IPS-NIHi11 (cell line): ENCODE data around the gene TBCD.

Source experiments
- DNase-seq: peaks from one replicate; pipeline ENCODE4 v3.0.0; 2012; ENCODE audit warnings: mixed read lengths, low spot score

TBCD gene

DNA sequence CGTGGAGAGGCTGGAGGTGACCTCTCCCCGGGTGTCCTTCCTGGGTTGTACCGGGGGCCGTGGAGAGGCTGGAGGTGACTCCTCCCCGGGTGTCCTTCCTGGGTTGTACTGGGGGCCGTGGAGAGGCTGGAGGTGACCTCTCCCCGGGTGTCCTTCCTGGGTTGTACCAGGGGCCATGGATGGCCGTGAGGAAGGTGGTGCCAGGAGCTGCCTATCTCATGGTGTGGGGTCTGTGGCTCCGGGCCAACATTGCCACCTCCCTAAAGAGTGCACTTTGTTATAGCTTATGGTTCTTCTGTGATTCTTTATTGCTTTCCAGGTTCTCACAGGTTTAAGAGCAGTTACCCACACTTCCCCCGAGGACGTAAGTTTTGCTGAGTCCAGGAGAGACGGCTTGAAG, 174.2 kb downstream of the TBCD start:
- no peak for DNase-seq

- no peak for DNase-seq
These were observed 174.9 kb downstream of the TBCD start for GRCh38 chr17:82926716-82927115.

DNA sequence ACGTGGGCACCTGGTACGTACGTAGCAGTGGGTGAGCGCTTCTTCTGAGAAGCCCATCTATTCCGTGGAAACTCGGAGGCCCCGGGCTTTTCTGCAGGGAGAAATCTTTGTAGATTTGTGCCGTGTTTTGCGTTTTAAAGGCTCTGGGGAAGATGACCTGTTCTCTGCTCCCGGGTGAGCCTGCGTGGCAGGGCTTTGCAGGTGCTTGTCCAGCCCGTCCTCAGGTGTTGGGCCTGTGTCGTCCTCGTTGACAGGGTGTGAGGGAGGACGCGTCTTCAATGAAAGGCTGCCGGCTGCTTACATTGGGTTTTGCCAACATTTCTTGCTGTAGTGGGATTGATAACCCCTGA, 175.4 kb downstream of the TBCD start:
- DNase-seq: no peak

DNA sequence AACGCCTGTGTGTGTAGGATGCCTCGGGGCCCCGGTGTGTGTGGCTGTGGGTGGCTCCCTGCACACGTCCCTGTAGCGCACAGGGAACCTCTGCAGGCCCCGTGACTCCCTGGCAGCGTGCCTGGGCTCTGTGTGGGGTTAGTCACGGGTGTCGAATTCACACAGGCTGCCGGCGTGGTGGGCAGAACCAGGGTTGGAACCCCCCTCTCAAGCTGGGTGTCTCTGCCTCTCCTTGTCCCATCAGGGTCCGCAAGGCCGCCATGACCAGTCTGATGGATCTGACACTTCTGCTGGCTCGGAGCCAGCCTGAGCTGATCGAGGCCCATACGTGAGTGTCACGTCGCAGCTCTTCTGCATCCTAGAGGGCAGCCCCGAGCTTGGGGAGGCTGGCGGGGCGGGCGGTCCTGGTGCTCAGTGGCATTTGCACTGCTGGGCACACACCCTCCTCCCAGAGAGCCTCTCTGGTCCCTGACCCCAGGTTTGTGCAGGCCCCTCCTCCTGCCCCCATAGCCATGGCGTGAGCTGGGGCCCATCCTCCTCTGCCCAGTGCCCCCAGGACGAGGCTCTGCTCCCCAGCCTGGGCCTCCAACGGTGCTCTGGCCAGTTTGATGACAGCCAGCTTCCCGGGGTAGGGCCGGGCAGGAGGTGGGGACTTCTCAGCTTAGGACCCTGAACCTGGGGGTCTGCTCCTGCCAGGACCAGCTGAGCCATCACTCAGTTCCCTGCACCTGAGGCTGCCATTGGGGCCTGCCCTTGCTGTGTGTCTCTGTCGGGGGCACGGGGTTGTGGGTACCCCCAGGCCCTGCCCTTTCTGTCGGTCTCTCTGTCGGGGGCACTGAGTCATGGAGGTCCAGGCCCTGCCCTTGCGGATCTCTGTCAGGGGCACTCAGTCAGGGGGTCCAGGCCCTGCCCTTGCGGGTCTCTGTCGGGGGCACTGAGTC, 176.1 kb downstream of the TBCD start:
- no peak for DNase-seq

DNA sequence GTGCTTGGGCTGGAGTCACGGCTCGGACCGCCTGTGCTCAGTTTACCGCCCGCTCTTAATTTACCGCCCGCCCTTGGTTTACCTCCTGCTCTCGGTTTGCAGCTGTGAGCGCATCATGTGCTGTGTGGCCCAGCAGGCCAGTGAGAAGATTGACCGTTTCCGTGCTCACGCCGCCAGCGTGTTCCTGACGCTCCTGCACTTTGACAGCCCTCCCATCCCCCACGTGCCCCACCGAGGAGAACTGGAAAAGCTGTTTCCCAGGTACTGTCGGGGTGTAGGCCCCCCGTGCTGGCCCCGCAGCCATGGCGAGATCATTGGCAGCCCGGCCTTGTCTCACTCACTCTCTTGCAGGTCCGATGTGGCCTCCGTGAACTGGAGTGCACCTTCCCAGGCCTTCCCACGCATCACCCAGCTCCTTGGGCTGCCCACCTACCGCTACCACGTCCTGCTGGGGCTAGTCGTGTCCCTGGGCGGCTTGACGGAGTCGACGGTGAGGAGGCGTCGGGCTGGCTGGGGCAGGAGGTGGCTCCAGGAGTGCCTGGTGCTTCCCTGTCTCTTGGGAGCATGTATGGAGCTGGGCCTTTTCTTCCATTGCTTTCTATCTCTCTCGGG, 177.3 kb downstream of the TBCD start:
- no peak for DNase-seq

- DNase-seq: no peak
These were observed 177.8 kb downstream of the TBCD start for GRCh38 chr17:82929676-82930042.

GRCh38 chr17:82930043-82930923, 178.4 kb downstream of the TBCD start:
- no peak for DNase-seq

GRCh38 chr17:82930924-82931698, 179.2 kb downstream of the TBCD start:
- DNase-seq: no peak

- no peak for DNase-seq
These were observed 180.0 kb downstream of the TBCD start for GRCh38 chr17:82931699-82932517.

DNA sequence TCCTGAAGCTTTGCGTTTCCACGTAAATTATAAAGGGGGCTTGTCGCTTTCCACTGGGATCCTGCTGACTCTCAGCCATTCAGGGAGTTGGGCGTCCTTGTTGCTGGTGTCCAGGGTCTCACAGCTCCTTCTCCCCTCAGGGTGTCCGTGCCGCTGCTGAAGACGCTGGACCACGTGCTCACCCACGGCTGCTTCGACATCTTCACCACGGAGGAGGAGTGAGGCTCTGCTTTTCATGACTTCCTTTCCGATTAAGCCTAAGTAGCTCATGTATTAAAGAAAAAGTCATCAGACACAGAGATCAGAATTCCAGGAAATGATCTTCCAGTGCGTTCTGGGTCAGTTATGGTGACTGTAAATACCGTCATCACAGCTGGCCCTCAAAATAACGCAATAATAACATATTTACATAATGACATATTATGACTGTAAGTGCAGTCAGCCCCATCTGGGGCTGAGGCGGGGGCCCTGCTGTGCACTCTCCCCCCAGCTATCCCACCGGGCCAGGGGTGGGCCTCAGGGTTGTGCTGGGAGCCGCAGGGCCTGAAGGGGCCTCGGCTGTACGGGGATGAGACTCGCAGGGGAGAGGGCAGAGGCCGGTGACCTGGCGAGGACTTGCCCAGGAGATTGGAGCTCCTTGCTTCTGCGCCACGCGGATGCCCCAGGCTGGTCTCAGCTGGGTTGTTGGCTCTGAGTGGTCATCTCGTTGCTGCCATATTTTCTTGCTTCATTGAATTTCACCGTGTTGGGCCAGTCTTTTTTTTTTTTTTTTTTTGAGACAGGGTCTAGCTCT, 180.8 kb downstream of the TBCD start:
- no peak for DNase-seq

DNA sequence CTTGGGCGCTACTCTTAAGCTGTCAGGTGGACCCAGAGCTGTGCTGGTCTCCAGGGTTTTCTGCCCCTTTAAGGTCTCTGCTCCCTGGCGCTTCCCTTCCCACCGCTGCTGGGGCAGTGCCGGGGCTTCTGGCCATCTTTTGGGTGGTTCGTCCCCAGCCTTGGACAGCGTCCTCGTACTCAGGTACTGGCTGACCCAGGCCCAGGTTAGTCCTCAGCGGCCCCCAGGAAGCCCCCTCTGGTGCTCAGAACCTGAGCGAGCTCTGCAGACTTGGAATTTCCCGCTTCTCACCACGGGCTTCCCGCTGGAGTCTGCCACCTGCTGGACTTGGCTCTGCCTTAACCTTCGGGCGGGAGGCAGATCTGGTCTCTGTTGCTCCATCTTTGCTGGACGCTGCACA, 182.0 kb downstream of the TBCD start:
- no peak for DNase-seq

DNA sequence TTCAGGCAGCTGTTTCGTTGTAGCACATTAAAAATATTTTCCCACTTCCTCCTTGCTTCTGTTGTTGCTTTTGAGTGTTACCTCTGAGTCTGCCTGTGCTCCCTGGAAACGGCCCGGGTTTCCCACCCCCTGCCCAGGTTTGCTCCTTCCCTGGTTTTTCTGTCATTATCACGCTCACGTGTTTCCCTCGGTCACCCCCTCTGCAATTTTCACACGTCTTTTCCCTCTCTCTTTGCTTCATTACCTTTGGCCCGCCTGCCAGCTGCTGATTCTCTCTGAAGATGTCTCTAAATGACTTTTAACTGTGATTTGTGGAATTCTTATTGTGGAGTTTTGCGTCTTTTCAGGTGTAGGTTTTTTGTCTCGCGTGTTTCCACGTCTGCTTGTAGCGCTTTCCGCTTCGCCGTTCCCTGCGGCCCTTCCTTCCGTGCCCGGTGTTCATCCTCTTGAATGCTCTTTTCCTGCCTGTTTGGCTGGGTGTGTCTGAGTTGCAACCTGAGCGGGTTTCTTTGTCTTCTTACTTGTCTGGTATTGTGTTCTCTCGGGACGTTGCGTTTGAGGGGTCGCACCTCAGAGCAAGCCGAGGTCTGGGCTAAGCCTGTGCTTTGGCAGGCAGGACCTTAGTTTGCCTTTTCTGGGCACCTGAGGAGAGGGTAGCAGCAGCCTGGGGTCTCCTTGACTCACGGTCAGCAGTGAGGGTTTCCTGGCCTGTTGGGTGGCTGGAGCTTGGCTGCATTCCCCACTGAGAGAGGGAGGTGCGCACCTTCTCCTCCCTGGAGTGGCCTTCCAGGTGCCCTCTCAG, 184.3 kb downstream of the TBCD start:
- DNase-seq: no peak

DNA sequence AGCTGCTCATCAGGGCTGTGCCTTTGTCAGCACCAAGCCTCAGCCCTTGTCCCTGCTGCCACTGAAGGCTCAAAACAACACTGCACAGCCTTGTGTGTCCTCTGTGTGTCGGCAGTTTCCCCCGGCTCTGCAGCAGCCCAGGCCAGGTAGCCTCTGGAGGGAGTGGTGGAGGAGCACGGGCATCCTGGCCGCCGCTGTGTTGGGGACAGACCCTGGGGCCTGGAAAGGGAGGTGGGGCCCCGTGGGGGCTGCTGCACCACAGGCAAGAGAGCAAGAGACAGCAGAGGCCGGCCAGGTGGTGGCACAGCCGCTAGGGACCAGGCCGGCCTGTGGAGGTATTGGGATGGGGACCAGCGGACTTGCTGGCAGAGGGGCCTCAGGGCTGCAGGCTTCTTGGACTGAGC, 184.9 kb downstream of the TBCD start:
- no peak for DNase-seq

- no peak for DNase-seq
These were observed 185.8 kb downstream of the TBCD start for GRCh38 chr17:82937411-82938371.

- no peak for DNase-seq
These were observed 186.6 kb downstream of the TBCD start for GRCh38 chr17:82938486-82938872.

- no peak for DNase-seq
These were observed 187.2 kb downstream of the TBCD start for GRCh38 chr17:82938873-82939620.

DNA sequence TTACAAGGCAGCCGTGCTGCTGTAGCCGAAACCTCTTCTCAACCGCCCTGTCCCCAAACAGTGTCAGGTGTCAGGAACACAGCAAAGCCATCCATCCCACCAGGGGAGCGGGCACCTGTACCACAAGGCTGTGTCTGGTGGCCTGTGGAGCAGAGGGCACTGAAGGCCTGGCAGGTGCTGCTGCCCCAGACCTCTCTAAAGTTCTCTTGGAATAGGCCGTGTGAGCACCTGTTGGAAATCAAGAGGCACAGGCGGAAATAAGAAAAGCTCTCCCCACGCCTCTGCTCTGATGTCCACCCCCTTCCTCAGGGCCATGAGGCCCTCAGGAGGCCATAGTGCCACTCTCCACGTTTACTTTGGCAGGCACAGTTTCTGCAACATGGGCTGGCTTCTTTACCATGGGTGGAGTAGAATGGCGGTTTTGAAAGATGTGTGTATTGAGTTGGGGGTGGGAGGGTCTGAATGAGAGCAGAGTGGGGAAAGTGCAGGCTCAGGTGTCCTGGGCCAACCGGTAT, 187.8 kb downstream of the TBCD start:
- no peak for DNase-seq
